Trophoblast cell (in vitro differentiated cells and primary cell): ENCODE data around the gene TENT5C. TPM values are rescaled to one million over a fixed set of nuclear protein-coding genes. Genes with fewer than 3 reads are reported as not detected.
"Not testable (repeated sequence)": the region's sequence is repeated elsewhere in the genome, so short reads cannot be mapped to it uniquely, and the experiment has no call there.

Source experiments
- DNase-seq, 2 donors: peaks; one replicate each; pipeline ENCODE4 v3.0.0-alpha.2; 2016
- H2AFZ ChIP-seq: 2 replicates; pipeline ENCODE4 v1.6.1; 2013; ENCODE audit warnings: low read length, moderate library complexity, mild to moderate bottlenecking; ENCODE audit not compliant: insufficient read depth, poor library complexity
- H2AK5ac ChIP-seq: 2 replicates; pipeline ENCODE4 v1.6.1; 2013; ENCODE audit warnings: mild to moderate bottlenecking, low read length
- H2BK120ac ChIP-seq: 2 replicates; pipeline ENCODE4 v1.6.1; 2013; ENCODE audit warnings: low read length, mild to moderate bottlenecking, moderate library complexity; ENCODE audit not compliant: insufficient read depth, poor library complexity
- H2BK12ac ChIP-seq: 2 replicates; pipeline ENCODE4 v1.6.1; 2013; ENCODE audit warnings: mild to moderate bottlenecking, low read length, moderate library complexity
- H2BK5ac ChIP-seq: 2 replicates; pipeline ENCODE4 v1.6.1; 2013; ENCODE audit warnings: low read length, low read depth, moderate library complexity, mild to moderate bottlenecking; ENCODE audit not compliant: poor library complexity
- H3K14ac ChIP-seq: 2 replicates; pipeline ENCODE4 v1.6.1; 2013; ENCODE audit warnings: mild to moderate bottlenecking, low read length
- H3K18ac ChIP-seq: 2 replicates; pipeline ENCODE4 v1.6.1; 2013; ENCODE audit warnings: mild to moderate bottlenecking, low read length
- H3K23ac ChIP-seq: 2 replicates; pipeline ENCODE4 v1.6.1; 2013; ENCODE audit warnings: low read length
- H3K27ac ChIP-seq: 2 replicates; pipeline ENCODE4 v1.5.1; 2013; ENCODE audit warnings: low read depth, mild to moderate bottlenecking, inconsistent platforms, low read length, moderate library complexity
- H3K27me3 ChIP-seq: 2 replicates; pipeline ENCODE4 v1.6.1; 2013; ENCODE audit warnings: inconsistent platforms, mild to moderate bottlenecking, low read length, moderate library complexity; ENCODE audit not compliant: insufficient read depth
- H3K36me3 ChIP-seq, 2 experiments: 1 replicate in 1 of 2; 2 replicates in 1 of 2; pipeline ENCODE4 v1.6.1; 2013; ENCODE audit warnings: low read length in 2 of 2, mild to moderate bottlenecking in 2 of 2, moderate library complexity in 1 of 2; ENCODE audit not compliant: insufficient read depth in 2 of 2, control insufficient read depth in 1 of 2
- H3K4ac ChIP-seq: 2 replicates; pipeline ENCODE4 v1.6.1; 2013; ENCODE audit warnings: low read depth, mild to moderate bottlenecking, low read length, moderate library complexity
- H3K4me1 ChIP-seq, 2 experiments: 1 replicate in 1 of 2; 2 replicates in 1 of 2; pipeline ENCODE4 v1.6.1; 2013; ENCODE audit warnings: low read length in 2 of 2, mild to moderate bottlenecking in 2 of 2, moderate library complexity in 1 of 2; ENCODE audit not compliant: insufficient read depth in 2 of 2, control insufficient read depth in 1 of 2
- H3K4me2 ChIP-seq: 2 replicates; pipeline ENCODE4 v1.6.1; 2013; ENCODE audit warnings: inconsistent platforms, mild to moderate bottlenecking, low read length, moderate library complexity
- H3K4me3 ChIP-seq: 2 replicates; pipeline ENCODE4 v1.5.1; 2013; ENCODE audit warnings: mild to moderate bottlenecking, low read depth, low read length, inconsistent platforms
- H3K79me1 ChIP-seq: one replicate; pipeline ENCODE4 v1.6.1; 2013; ENCODE audit warnings: low read length
- H3K79me2 ChIP-seq: 2 replicates; pipeline ENCODE4 v1.6.1; 2013; ENCODE audit warnings: low read length, mild to moderate bottlenecking; ENCODE audit not compliant: control insufficient read depth, insufficient read depth, poor library complexity
- H3K9ac ChIP-seq: 2 replicates; pipeline ENCODE4 v1.6.1; 2013; ENCODE audit warnings: mild to moderate bottlenecking, low read length
- H3K9me3 ChIP-seq: 2 replicates; pipeline ENCODE4 v1.6.1; 2013; ENCODE audit warnings: low read depth, mild to moderate bottlenecking, control low read depth, inconsistent platforms, low read length; ENCODE audit not compliant: insufficient read depth
- H4K12ac ChIP-seq: 2 replicates; pipeline ENCODE4 v1.6.1; 2013; ENCODE audit warnings: low read depth, mild to moderate bottlenecking, low read length, moderate library complexity
- H4K8ac ChIP-seq: 2 replicates; pipeline ENCODE4 v1.6.1; 2013; ENCODE audit warnings: low read depth, mild to moderate bottlenecking, low read length, moderate library complexity
- H4K91ac ChIP-seq: one replicate; pipeline ENCODE4 v1.6.1; 2013; ENCODE audit warnings: low read depth, mild to moderate bottlenecking, low read length, moderate library complexity
- WGBS: extraction: QIAGEN DNeasy Blood & Tissue Kit; methylation state at CpG from one replicate; pipeline ENCODE4 v1.1.7; 2013; ENCODE audit warnings: missing lambda C conversion rate; ENCODE audit not compliant: insufficient read length, insufficient coverage; ENCODE audit errors: extremely low coverage; 5-methylcytosine and 5-hydroxymethylcytosine counted together
- polyA plus RNA-seq: library from polyadenylated mRNA; stranded (reverse); fragments of 200-250 nt; gene quantifications from 2 replicates; pipeline ENCODE4 v1.2.3, GENCODE V29; 2013

The TENT5C gene
- polyA plus RNA-seq, result 1.1 and 1.2 TPM in 2 replicates

- H3K4ac ChIP-seq, result no peak within 1 kb of the TSS
- H2BK5ac ChIP-seq, result no peak within 1 kb of the TSS
- H4K91ac ChIP-seq, result no peak within 1 kb of the TSS
- peak within 1 kb of the TSS; percentile 67 for H3K9ac ChIP-seq
- H3K9me3 ChIP-seq, result no peaks in the 10 kb centered on the region
- no peak within 1 kb of the TSS for H3K14ac ChIP-seq
- no CpG with 5 or more reads among the region's 79 CpGs for WGBS
- no peak within 1 kb of the TSS for H2AK5ac ChIP-seq
- peak within 1 kb of the TSS; percentile 5 for H2BK120ac ChIP-seq
- H3K4me2 ChIP-seq, result peak within 1 kb of the TSS; percentile 98
- H3K23ac ChIP-seq, result no peak within 1 kb of the TSS
- H3K4me1 ChIP-seq, result peaks cover 7 to 11% of the 10 kb centered on the region in 2 experiments
- H3K79me1 ChIP-seq, result no peaks in the 10 kb centered on the region
- peak; percentile 97 to 99 for DNase-seq
- no peaks in the 10 kb centered on the region for H3K79me2 ChIP-seq
- peak within 1 kb of the TSS; percentile 65 for H4K8ac ChIP-seq
- H3K4me3 ChIP-seq, result peak within 1 kb of the TSS; percentile 77
- no peaks in the 10 kb centered on the region for H3K36me3 ChIP-seq
- peak within 1 kb of the TSS; percentile 69 for H2AFZ ChIP-seq
- no peak within 1 kb of the TSS for H3K18ac ChIP-seq
- H4K12ac ChIP-seq, result no peak within 1 kb of the TSS
- no peak within 1 kb of the TSS for H3K27ac ChIP-seq
- H3K27me3 ChIP-seq, result peaks cover 4% of the 10 kb centered on the region
- H2BK12ac ChIP-seq, result no peak within 1 kb of the TSS
These were observed at the start of gene TENT5C for GRCh38 chr1:117605774-117606648. Gene TENT5C, plus strand, starts transcription at chr1:117606048. Its CDS starts 16,821 bp downstream, at chr1:117622869.

GRCh38 chr1:117556341-117556740, 49.5 kb upstream of the TENT5C start:
- no peaks in the 10 kb centered on the region for H3K79me2 ChIP-seq
- no peak overlapping the region for H2BK12ac ChIP-seq
- no peak overlapping the region for H3K23ac ChIP-seq
- H3K27me3 ChIP-seq, result no peaks in the 10 kb centered on the region
- no peaks in the 10 kb centered on the region for H3K79me1 ChIP-seq
- no peaks in the 10 kb centered on the region for H3K36me3 ChIP-seq
- H3K27ac ChIP-seq, result no peak overlapping the region
- H2AFZ ChIP-seq, result no peak overlapping the region
- no peak for DNase-seq
- no peak overlapping the region for H4K8ac ChIP-seq
- no peak overlapping the region for H2AK5ac ChIP-seq
- H3K4me3 ChIP-seq, result no peak overlapping the region
- no peak overlapping the region for H3K14ac ChIP-seq
- H4K91ac ChIP-seq, result no peak overlapping the region
- H3K9me3 ChIP-seq, result peaks cover 2% of the 10 kb centered on the region
- H2BK5ac ChIP-seq, result no peak overlapping the region
- no peak overlapping the region for H3K18ac ChIP-seq
- no peak overlapping the region for H3K4me2 ChIP-seq
- H3K4ac ChIP-seq, result no peak overlapping the region
- H3K4me1 ChIP-seq, result no peaks in the 10 kb centered on the region
- H3K9ac ChIP-seq, result no peak overlapping the region
- no peak overlapping the region for H2BK120ac ChIP-seq
- no peak overlapping the region for H4K12ac ChIP-seq

- no peak overlapping the region for H3K9ac ChIP-seq
- H3K23ac ChIP-seq, result no peak overlapping the region
- H4K8ac ChIP-seq, result no peak overlapping the region
- H3K4me2 ChIP-seq, result no peak overlapping the region
- no peak overlapping the region for H2AK5ac ChIP-seq
- H3K4me1 ChIP-seq, result no peaks in the 10 kb centered on the region
- no peak overlapping the region for H3K4ac ChIP-seq
- no peak overlapping the region for H3K27ac ChIP-seq
- H3K9me3 ChIP-seq, result peaks cover 2% of the 10 kb centered on the region
- H4K91ac ChIP-seq, result no peak overlapping the region
- no peak overlapping the region for H3K4me3 ChIP-seq
- no peak overlapping the region for H4K12ac ChIP-seq
- no peaks in the 10 kb centered on the region for H3K79me2 ChIP-seq
- no peak overlapping the region for H2BK12ac ChIP-seq
- H3K79me1 ChIP-seq, result no peaks in the 10 kb centered on the region
- H3K36me3 ChIP-seq, result no peaks in the 10 kb centered on the region
- no peak overlapping the region for H2BK120ac ChIP-seq
- no peak overlapping the region for H3K14ac ChIP-seq
- no peak overlapping the region for H3K18ac ChIP-seq
- DNase-seq, result no peak
- H2BK5ac ChIP-seq, result no peak overlapping the region
- no peaks in the 10 kb centered on the region for H3K27me3 ChIP-seq
- no peak overlapping the region for H2AFZ ChIP-seq
These were observed 48.9 kb upstream of the TENT5C start for GRCh38 chr1:117556976-117557375.

GRCh38 chr1:117558451-117558850, 47.4 kb upstream of the TENT5C start:
- H3K18ac ChIP-seq, H4K8ac ChIP-seq, H2BK5ac ChIP-seq, H3K36me3 ChIP-seq, H3K27me3 ChIP-seq, H2AK5ac ChIP-seq, H4K12ac ChIP-seq, H3K27ac ChIP-seq, H3K9ac ChIP-seq, H3K4me3 ChIP-seq, H2AFZ ChIP-seq, DNase-seq, H3K4me1 ChIP-seq, H3K79me2 ChIP-seq, H3K14ac ChIP-seq, H2BK120ac ChIP-seq, H3K4ac ChIP-seq, H3K23ac ChIP-seq, H3K4me2 ChIP-seq, H3K9me3 ChIP-seq, H2BK12ac ChIP-seq, H4K91ac ChIP-seq, H3K79me1 ChIP-seq: not testable (repeated sequence)
